HCT116 (cell line): ENCODE measurements around the gene GM2A. TPM values are rescaled to one million over a fixed set of nuclear protein-coding genes. Genes with fewer than 3 reads are reported as not detected.

Experiments
- ATAC-seq: fragments of 200-7000 bp; cut with Tn5 transposase; 2 replicates; pipeline ENCODE4 v1.9.1; 2020; ENCODE audit warnings: mild to moderate bottlenecking, moderate library complexity
- BruUV-seq: library from RNA; stranded (reverse); fragments of 400-500 nt; replicated peaks from 2 replicates; lab custom pipeline; 2021; lab: Mats Ljungman, UMichigan
- CTCF ChIA-PET: fragments of 300-600 bp; sonication (Branson Sonifier 250); formaldehyde crosslinking; loops from one replicate; lab custom pipeline; 2021; ENCODE audit warnings: antibody characterized with exemption; lab: Charles Lee
- POLR2A ChIA-PET: fragments of 300-600, 350-600 bp; sonication (Branson Sonifier 250); formaldehyde crosslinking; loops from one replicate; lab custom pipeline; 2021; ENCODE audit warnings: antibody characterized with exemption; lab: Charles Lee
- RAD21 ChIA-PET, 2 experiments: fragments of 300-600 bp; sonication (Branson Sonifier 250); formaldehyde crosslinking; loops; one replicate each; lab custom pipeline; 2023; ENCODE audit warnings: low total read pairs in 2 of 2; ENCODE audit not compliant: uncharacterized antibody in 2 of 2, unreplicated experiment in 2 of 2, low non-redundant PET in 1 of 2; lab: Charles Lee
- DNase-seq: peaks from one replicate; pipeline ENCODE4 v3.0.0-alpha.2; 2010; ENCODE audit warnings: low read depth, low spot score
- H2AFZ ChIP-seq: fragments of 200-600 bp; shearing (Covaris generic), sonication (generic); 2 replicates; pipeline ENCODE4 v1.6.1; 2017; ENCODE audit warnings: low read depth, mixed run types, mixed read lengths, antibody characterized with exemption, low read length; ENCODE audit not compliant: poor library complexity, severe bottlenecking
- H3K27ac ChIP-seq: 2 replicates; pipeline ENCODE4 v1.5.1; 2012; ENCODE audit warnings: low read depth, low read length
- H3K27me3 ChIP-seq: fragments of 200-600 bp; sonication (generic); 2 replicates; pipeline ENCODE4 v1.6.1; 2016; ENCODE audit warnings: mixed run types, low read length, mixed read lengths; ENCODE audit not compliant: insufficient read depth
- H3K36me3 ChIP-seq, 2 experiments: fragments of 200-500 bp in 1 of 2; fragments of 200-600 bp in 1 of 2; sonication (Bioruptor generic) in 1 of 2; sonication (generic) in 1 of 2; 2 replicates each; pipeline versions ENCODE4 v1.5.1 to v1.6.1; 2014 to 2016; ENCODE audit warnings: low read length in 2 of 2, inconsistent platforms in 1 of 2, mixed read lengths in 1 of 2, mixed run types in 1 of 2; ENCODE audit not compliant: insufficient read depth in 2 of 2, control insufficient read depth in 1 of 2
- H3K4me1 ChIP-seq, 2 experiments: fragments of 200-600 bp in 1 of 2; sonication (generic) in 1 of 2; 2 replicates each; pipeline versions ENCODE4 v1.5.1 to v1.6.1; 2012 to 2017; ENCODE audit warnings: low read length in 2 of 2, inconsistent platforms in 1 of 2, mild to moderate bottlenecking in 1 of 2, mixed read lengths in 1 of 2, mixed run types in 1 of 2, moderate library complexity in 1 of 2; ENCODE audit not compliant: insufficient read depth in 2 of 2, control insufficient read depth in 1 of 2
- H3K4me2 ChIP-seq: fragments of 200-600 bp; sonication (generic); 2 replicates; pipeline ENCODE4 v1.6.1; 2017; ENCODE audit warnings: mixed run types, low read length, mixed read lengths
- H3K4me3 ChIP-seq, 2 experiments: fragments of 200-600 bp in 1 of 2; sonication (generic) in 1 of 2; replicated peaks in 1 of 2; 2 replicates each; pipeline ENCODE4 v1.5.1; 2011 to 2016; ENCODE audit warnings: low read length in 2 of 2, control low read depth in 1 of 2, low read depth in 1 of 2, mild to moderate bottlenecking in 1 of 2, mixed read lengths in 1 of 2, mixed run types in 1 of 2
- H3K79me2 ChIP-seq: fragments of 200-600 bp; sonication (generic); 2 replicates; pipeline ENCODE4 v1.6.1; 2017; ENCODE audit warnings: mild to moderate bottlenecking, mixed run types, low read length, moderate library complexity, mixed read lengths; ENCODE audit not compliant: insufficient read depth
- H3K9ac ChIP-seq: fragments of 200-600 bp; sonication (generic); 2 replicates; pipeline ENCODE4 v1.6.1; 2016; ENCODE audit warnings: low read length, mixed read lengths
- H3K9me2 ChIP-seq: fragments of 200-600 bp; sonication (generic), shearing (Covaris generic); 2 replicates; pipeline ENCODE4 v1.6.1; 2017; ENCODE audit warnings: mixed run types, mild to moderate bottlenecking, moderate library complexity; ENCODE audit not compliant: insufficient read depth
- H3K9me3 ChIP-seq, 2 experiments: fragments of 200-500 bp in 1 of 2; fragments of 200-600 bp in 1 of 2; sonication (Bioruptor generic) in 1 of 2; sonication (generic) in 1 of 2; 2 replicates each; pipeline ENCODE4 v1.6.1; 2014 to 2017; ENCODE audit warnings: low read length in 2 of 2, mixed read lengths in 2 of 2, inconsistent platforms in 1 of 2, low read depth in 1 of 2, mild to moderate bottlenecking in 1 of 2, mixed run types in 1 of 2, moderate library complexity in 1 of 2; ENCODE audit not compliant: control insufficient read depth in 1 of 2, insufficient read depth in 1 of 2
- H4K20me1 ChIP-seq: fragments of 200-600 bp; sonication (generic), shearing (Covaris generic); 2 replicates; pipeline ENCODE4 v1.6.1; 2017; ENCODE audit warnings: mixed run types, mild to moderate bottlenecking, moderate library complexity; ENCODE audit not compliant: insufficient read depth
- CBX3 ChIP-seq: IDR thresholded peaks from 2 replicates; pipeline ENCODE4 v1.6.1; 2012; ENCODE audit warnings: low read depth
- EGR1 ChIP-seq: IDR thresholded peaks from 2 replicates; pipeline ENCODE4 v1.6.1; 2012; ENCODE audit warnings: low read depth
- ELF1 ChIP-seq: IDR thresholded peaks from 2 replicates; pipeline ENCODE4 v1.6.1; 2012; ENCODE audit warnings: low read depth, borderline replicate concordance
- EZH2 ChIP-seq: fragments of 200-600 bp; sonication (generic); IDR thresholded peaks from 2 replicates; pipeline ENCODE4 v1.6.1; 2017; ENCODE audit warnings: antibody characterized with exemption, mixed run types
- EZH2phosphoT487 ChIP-seq: fragments of 200-600 bp; IDR thresholded peaks from 2 replicates; pipeline ENCODE4 v1.6.1; 2018; ENCODE audit warnings: antibody characterized with exemption, borderline replicate concordance
- FOSL1 ChIP-seq: IDR thresholded peaks from 2 replicates; pipeline ENCODE4 v1.6.1; 2012; ENCODE audit warnings: low read depth
- JUND ChIP-seq: IDR thresholded peaks from 2 replicates; pipeline ENCODE4 v1.6.1; 2012
- POLR2A ChIP-seq: IDR thresholded peaks from 2 replicates; pipeline ENCODE4 v1.7.0; 2011; ENCODE audit warnings: borderline replicate concordance; ENCODE audit not compliant: insufficient read depth, insufficient read length; ENCODE audit errors: extremely low read depth
- SIN3A ChIP-seq: IDR thresholded peaks from 2 replicates; pipeline ENCODE4 v1.6.1; 2012; ENCODE audit warnings: low read depth
- SP1 ChIP-seq: IDR thresholded peaks from 2 replicates; pipeline ENCODE4 v1.6.1; 2012; ENCODE audit warnings: low read depth
- SRF ChIP-seq: IDR thresholded peaks from 2 replicates; pipeline ENCODE4 v1.6.1; 2012; ENCODE audit warnings: low read depth
- YY1 ChIP-seq: IDR thresholded peaks from 2 replicates; pipeline ENCODE4 v1.6.1; 2011; ENCODE audit warnings: low read length, low read depth, moderate library complexity, mild to moderate bottlenecking; ENCODE audit not compliant: insufficient replicate concordance; ENCODE audit errors: extremely low read depth
- ZFX ChIP-seq: fragments of 450-650 bp; IDR thresholded peaks from 2 replicates; pipeline ENCODE4 v1.6.1; 2017
- intact Hi-C: fragments of 100-400 bp; cut with micrococcal nuclease; formaldehyde crosslinking; loops from 2 replicates; pipeline ENCODE4 v1.10.0; 2022
- total RNA-seq: library from RNA; stranded (reverse); gene quantifications from one replicate; pipeline ENCODE4 v1.2.1, GENCODE V29; 2021; ENCODE audit not compliant: unreplicated experiment
- TF ChIP-seq, protein P1 (sequence below): IDR thresholded peaks from 2 replicates; pipeline ENCODE4 v1.6.1; 2011; ENCODE audit warnings: mild to moderate bottlenecking, low read length, moderate library complexity; ENCODE audit not compliant: insufficient replicate concordance; ENCODE audit errors: extremely low read depth
- TF ChIP-seq, protein P2 (sequence below): IDR thresholded peaks from 2 replicates; pipeline ENCODE4 v1.6.1; 2012; ENCODE audit warnings: low read depth
- TF ChIP-seq, protein P3 (sequence below): IDR thresholded peaks from 2 replicates; pipeline ENCODE4 v1.6.1; 2012
- TF ChIP-seq, protein P4 (sequence below): IDR thresholded peaks from 2 replicates; pipeline ENCODE4 v1.6.1; 2012

Gene GM2A
- total RNA-seq, 1 experiment from 2014 or later = 25.0 TPM

DNA sequence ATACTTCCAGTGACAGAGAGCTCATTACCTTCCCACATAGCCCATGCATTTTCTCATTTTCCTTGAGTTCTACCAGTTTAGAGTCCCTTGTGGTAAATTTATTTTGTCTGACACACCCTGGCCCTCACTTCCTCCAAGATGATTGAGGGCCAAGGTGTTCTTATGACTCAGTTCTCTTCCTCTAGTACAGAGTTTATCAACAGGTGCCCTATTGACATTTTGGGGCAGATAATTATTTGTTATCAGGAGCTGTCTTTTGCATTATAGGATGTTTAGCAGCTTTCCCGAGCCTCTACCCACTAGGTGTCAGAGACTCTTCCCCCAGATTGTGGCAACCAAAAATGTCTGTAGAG is 43.5 kb downstream of the GM2A start:
- DNase-seq = no peak
- RAD21 ChIA-PET = no interaction called here
- CTCF ChIA-PET = no interaction called here
- no TSS peak for BruUV-seq
- TF ChIP-seq, protein P1, sequence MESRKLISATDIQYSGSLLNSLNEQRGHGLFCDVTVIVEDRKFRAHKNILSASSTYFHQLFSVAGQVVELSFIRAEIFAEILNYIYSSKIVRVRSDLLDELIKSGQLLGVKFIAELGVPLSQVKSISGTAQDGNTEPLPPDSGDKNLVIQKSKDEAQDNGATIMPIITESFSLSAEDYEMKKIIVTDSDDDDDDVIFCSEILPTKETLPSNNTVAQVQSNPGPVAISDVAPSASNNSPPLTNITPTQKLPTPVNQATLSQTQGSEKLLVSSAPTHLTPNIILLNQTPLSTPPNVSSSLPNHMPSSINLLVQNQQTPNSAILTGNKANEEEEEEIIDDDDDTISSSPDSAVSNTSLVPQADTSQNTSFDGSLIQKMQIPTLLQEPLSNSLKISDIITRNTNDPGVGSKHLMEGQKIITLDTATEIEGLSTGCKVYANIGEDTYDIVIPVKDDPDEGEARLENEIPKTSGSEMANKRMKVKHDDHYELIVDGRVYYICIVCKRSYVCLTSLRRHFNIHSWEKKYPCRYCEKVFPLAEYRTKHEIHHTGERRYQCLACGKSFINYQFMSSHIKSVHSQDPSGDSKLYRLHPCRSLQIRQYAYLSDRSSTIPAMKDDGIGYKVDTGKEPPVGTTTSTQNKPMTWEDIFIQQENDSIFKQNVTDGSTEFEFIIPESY = no peak
- TF ChIP-seq ELF1 = no peak
- TF ChIP-seq JUND = no peak
- TF ChIP-seq EZH2phosphoT487 = no peak
- no peak for TF ChIP-seq EGR1
- no peak overlapping the region for H2AFZ ChIP-seq
- H3K4me3 ChIP-seq = no peak overlapping the region
- H3K4me2 ChIP-seq = no peak overlapping the region
- no peaks in the 10 kb centered on the region for H4K20me1 ChIP-seq
- H3K27me3 ChIP-seq = no peaks in the 10 kb centered on the region; the same call in 1 of the 2 replicates
- POLR2A ChIA-PET = no interaction called here
- no peaks in the 10 kb centered on the region for H3K9me3 ChIP-seq
- H3K9ac ChIP-seq = no peak overlapping the region
- H3K9me2 ChIP-seq = no peaks in the 10 kb centered on the region
- ATAC-seq = no peak
- no peak overlapping the region for H3K27ac ChIP-seq
- H3K36me3 ChIP-seq = no peaks in the 10 kb centered on the region
- no peaks in the 10 kb centered on the region for H3K79me2 ChIP-seq
- H3K4me1 ChIP-seq = peaks cover 0 to 9% of the 10 kb centered on the region in 2 experiments; a peak in 1 of 4 replicates
- intact Hi-C loops = no loop called here

DNA sequence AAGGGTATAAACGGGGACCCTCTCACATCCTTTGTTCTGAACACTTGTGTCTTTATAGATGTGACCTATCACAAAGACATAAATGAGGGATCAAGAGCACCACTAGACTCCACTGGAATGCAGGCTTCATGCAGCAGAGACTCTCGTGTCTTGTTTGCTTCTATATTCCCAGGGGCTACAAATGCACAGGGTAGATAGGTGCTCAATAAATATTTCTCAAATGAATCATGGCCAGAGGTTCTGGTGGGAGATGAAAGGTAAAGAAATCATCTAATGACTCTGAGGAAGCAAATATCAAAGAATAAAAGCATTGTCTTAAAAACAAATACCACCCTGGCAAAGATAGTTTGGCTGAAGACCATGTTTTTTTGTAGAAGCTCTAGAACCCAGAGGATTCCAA is 44.0 kb downstream of the GM2A start:
- no peaks in the 10 kb centered on the region for H3K9me3 ChIP-seq
- H2AFZ ChIP-seq = no peak overlapping the region
- DNase-seq (no peak), ATAC-seq (no peak)
- intact Hi-C loops = no loop called here
- POLR2A ChIA-PET = no interaction called here
- H3K9ac ChIP-seq = no peak overlapping the region
- H3K36me3 ChIP-seq = no peaks in the 10 kb centered on the region
- peaks cover 0 to 9% of the 10 kb centered on the region in 2 experiments; a peak in 1 of 4 replicates for H3K4me1 ChIP-seq
- no peaks in the 10 kb centered on the region for H3K79me2 ChIP-seq
- no peak overlapping the region for H3K27ac ChIP-seq
- RAD21 ChIA-PET = no interaction called here
- no peak overlapping the region for H3K4me3 ChIP-seq
- no peaks in the 10 kb centered on the region for H4K20me1 ChIP-seq
- no peaks in the 10 kb centered on the region; the same call in none of the 2 replicates for H3K27me3 ChIP-seq
- no peaks in the 10 kb centered on the region for H3K9me2 ChIP-seq
- no peak overlapping the region for H3K4me2 ChIP-seq
- CTCF ChIA-PET = no interaction called here
- BruUV-seq = no TSS peak
- TF ChIP-seq YY1 (no peak), POLR2A (no peak), SP1 (no peak), ZFX (no peak), FOSL1 (no peak), CBX3 (no peak), SRF (no peak), SIN3A (no peak), EZH2 (no peak)
- TF ChIP-seq, protein P2, sequence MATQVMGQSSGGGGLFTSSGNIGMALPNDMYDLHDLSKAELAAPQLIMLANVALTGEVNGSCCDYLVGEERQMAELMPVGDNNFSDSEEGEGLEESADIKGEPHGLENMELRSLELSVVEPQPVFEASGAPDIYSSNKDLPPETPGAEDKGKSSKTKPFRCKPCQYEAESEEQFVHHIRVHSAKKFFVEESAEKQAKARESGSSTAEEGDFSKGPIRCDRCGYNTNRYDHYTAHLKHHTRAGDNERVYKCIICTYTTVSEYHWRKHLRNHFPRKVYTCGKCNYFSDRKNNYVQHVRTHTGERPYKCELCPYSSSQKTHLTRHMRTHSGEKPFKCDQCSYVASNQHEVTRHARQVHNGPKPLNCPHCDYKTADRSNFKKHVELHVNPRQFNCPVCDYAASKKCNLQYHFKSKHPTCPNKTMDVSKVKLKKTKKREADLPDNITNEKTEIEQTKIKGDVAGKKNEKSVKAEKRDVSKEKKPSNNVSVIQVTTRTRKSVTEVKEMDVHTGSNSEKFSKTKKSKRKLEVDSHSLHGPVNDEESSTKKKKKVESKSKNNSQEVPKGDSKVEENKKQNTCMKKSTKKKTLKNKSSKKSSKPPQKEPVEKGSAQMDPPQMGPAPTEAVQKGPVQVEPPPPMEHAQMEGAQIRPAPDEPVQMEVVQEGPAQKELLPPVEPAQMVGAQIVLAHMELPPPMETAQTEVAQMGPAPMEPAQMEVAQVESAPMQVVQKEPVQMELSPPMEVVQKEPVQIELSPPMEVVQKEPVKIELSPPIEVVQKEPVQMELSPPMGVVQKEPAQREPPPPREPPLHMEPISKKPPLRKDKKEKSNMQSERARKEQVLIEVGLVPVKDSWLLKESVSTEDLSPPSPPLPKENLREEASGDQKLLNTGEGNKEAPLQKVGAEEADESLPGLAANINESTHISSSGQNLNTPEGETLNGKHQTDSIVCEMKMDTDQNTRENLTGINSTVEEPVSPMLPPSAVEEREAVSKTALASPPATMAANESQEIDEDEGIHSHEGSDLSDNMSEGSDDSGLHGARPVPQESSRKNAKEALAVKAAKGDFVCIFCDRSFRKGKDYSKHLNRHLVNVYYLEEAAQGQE = no peak
- TF ChIP-seq, protein P3, sequence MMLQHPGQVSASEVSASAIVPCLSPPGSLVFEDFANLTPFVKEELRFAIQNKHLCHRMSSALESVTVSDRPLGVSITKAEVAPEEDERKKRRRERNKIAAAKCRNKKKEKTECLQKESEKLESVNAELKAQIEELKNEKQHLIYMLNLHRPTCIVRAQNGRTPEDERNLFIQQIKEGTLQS = no peak
- TF ChIP-seq, protein P4, sequence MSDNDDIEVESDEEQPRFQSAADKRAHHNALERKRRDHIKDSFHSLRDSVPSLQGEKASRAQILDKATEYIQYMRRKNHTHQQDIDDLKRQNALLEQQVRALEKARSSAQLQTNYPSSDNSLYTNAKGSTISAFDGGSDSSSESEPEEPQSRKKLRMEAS = no peak
